Bronchial epithelial cell (primary cell): ENCODE measurements around the gene FAM168A. TPM values are rescaled to one million over a fixed set of nuclear protein-coding genes. Genes with fewer than 3 reads are reported as not detected.
A peak's percentile ranks its signal among the peaks of the same experiment; 100 is the strongest.

ENCODE experiments used
- DNase-seq: peaks from one replicate; pipeline ENCODE4 v3.0.0-alpha.2; 2010; ENCODE audit warnings: low read depth
- FAIRE-seq: peaks from 2 replicates; lab custom pipeline; 2011; peaks lifted over from hg19 to GRCh38; lab: Jason Lieb, UNC
- H3K27me3 ChIP-seq: 2 replicates; pipeline ENCODE4 v1.5.1; 2011; ENCODE audit warnings: low read length; ENCODE audit not compliant: control insufficient read depth, insufficient read depth
- H3K36me3 ChIP-seq: 2 replicates; pipeline ENCODE4 v1.5.1; 2011; ENCODE audit warnings: low read length; ENCODE audit not compliant: control insufficient read depth, insufficient read depth
- H3K4me3 ChIP-seq: 2 replicates; pipeline ENCODE4 v1.5.1; 2011; ENCODE audit warnings: mild to moderate bottlenecking, low read depth, low read length, control low read depth
- CTCF ChIP-seq: IDR thresholded peaks from 2 replicates; pipeline ENCODE4 v1.5.1; 2011; ENCODE audit warnings: mild to moderate bottlenecking, moderate library complexity, low read length, control low read depth, inconsistent platforms; ENCODE audit not compliant: insufficient read depth, severe bottlenecking
- total RNA-seq: library from RNA; depleted of rRNA; stranded (reverse); fragments of >200 nt; gene quantifications from 2 replicates; pipeline ENCODE4 v1.2.1, GENCODE V29; 2014

Gene FAM168A
- total RNA-seq, 1 donor from 2014 or later = 4.7 TPM

GRCh38 chr11:73355109-73355508, 242.8 kb downstream of the FAM168A start:
- Histone ChIP-seq H3K27me3 (no peaks in the 10 kb centered on the region), H3K36me3 (peaks cover 9% of the 10 kb centered on the region), H3K4me3 (no peak overlapping the region)
- TF ChIP-seq CTCF = no peak
- DNase-seq = no peak
- FAIRE-seq = peak; percentile 58

- H3K36me3 ChIP-seq = peaks cover 4% of the 10 kb centered on the region
- no peaks in the 10 kb centered on the region for H3K27me3 ChIP-seq
- no peak overlapping the region for H3K4me3 ChIP-seq
- TF ChIP-seq CTCF = no peak
- DNase-seq (no peak), FAIRE-seq (no peak)
Observed at GRCh38 chr11:73353422-73353821, 244.5 kb downstream of the FAM168A start.

GRCh38 chr11:73350908-73351636, 246.8 kb downstream of the FAM168A start:
- TF ChIP-seq CTCF = peak; percentile 87
- Histone ChIP-seq H3K4me3 (no peak overlapping the region), H3K27me3 (no peaks in the 10 kb centered on the region), H3K36me3 (peaks cover 8% of the 10 kb centered on the region)
- DNase-seq (peak; percentile 57), FAIRE-seq (no peak)

Other genes starting within 250 kb of the FAM168A start
- 2.9 and 3.4 TPM in 2 replicates for gene RELT, start 221.7 kb downstream of the FAM168A start, total RNA-seq
- 0.13 TPM in 1 of 2 replicates, not detected in the other for gene PLEKHB1, start 48.5 kb upstream of the FAM168A start, total RNA-seq
- gene RAB6A, start 163.0 kb upstream of the FAM168A start, total RNA-seq = 237 and 297 TPM in 2 replicates
- gene MRPL48, start 189.8 kb upstream of the FAM168A start, total RNA-seq = 37.1 and 49.3 TPM in 2 replicates